HEK293 (cell line): ENCODE data around the gene C13orf42.
A peak's percentile ranks its signal among the peaks of the same experiment; 100 is the strongest.

Experiments used
- CTCF ChIA-PET: fragments of 350-600 bp; formaldehyde crosslinking; extraction: SDS; loops from one replicate; lab custom pipeline; 2021; ENCODE audit warnings: antibody characterized with exemption; lab: Yijun Ruan, JAX
- POLR2A ChIA-PET: fragments of 300-600 bp; formaldehyde crosslinking; extraction: SDS; loops from one replicate; lab custom pipeline; 2020; ENCODE audit warnings: antibody characterized with exemption, inconsistent platforms; lab: Yijun Ruan, JAX
- H3K27ac ChIP-seq: fragments of 200-500 bp; sonication (Bioruptor generic); 2 replicates; pipeline ENCODE4 v1.5.1; 2014; ENCODE audit warnings: low read depth, low read length, control low read depth, inconsistent platforms; ENCODE audit errors: extremely low read depth
- H3K36me3 ChIP-seq, 2 experiments: fragments of 200-500 bp in 1 of 2; sonication (Bioruptor generic) in 1 of 2; 1 replicate in 1 of 2; 2 replicates in 1 of 2; pipeline ENCODE4 v1.5.1; 2014 to 2017; ENCODE audit warnings: inconsistent platforms in 2 of 2, low read length in 2 of 2; ENCODE audit not compliant: control insufficient read depth in 2 of 2, insufficient read depth in 1 of 2
- H3K4me1 ChIP-seq: fragments of 200-500 bp; sonication (Bioruptor generic); 2 replicates; pipeline ENCODE4 v1.5.1; 2014; ENCODE audit warnings: mild to moderate bottlenecking, low read length, inconsistent platforms; ENCODE audit not compliant: control insufficient read depth, insufficient read depth
- H3K4me3 ChIP-seq: 2 replicates; pipeline ENCODE4 v1.5.1; 2011; ENCODE audit warnings: low read depth, mild to moderate bottlenecking, control low read depth, low read length, moderate library complexity
- H3K9me3 ChIP-seq: fragments of 200-500 bp; sonication (Bioruptor generic); 2 replicates; pipeline ENCODE4 v1.5.1; 2014; ENCODE audit warnings: low read depth, low read length, inconsistent platforms; ENCODE audit not compliant: control insufficient read depth, insufficient read depth
- FEZF1 ChIP-seq: fragments of 450-650 bp; formaldehyde crosslinking; IDR thresholded peaks from 2 replicates; pipeline ENCODE4 v1.5.1; 2016; ENCODE audit warnings: missing biosample characterization, missing genetic modification characterization
- MZF1 ChIP-seq: fragments of 450-650 bp; formaldehyde crosslinking; IDR thresholded peaks from 2 replicates; pipeline ENCODE4 v1.5.1; 2017; ENCODE audit warnings: missing biosample characterization, missing genetic modification characterization, borderline replicate concordance
- SETDB1 ChIP-seq: IDR thresholded peaks from one replicate; pipeline ENCODE4 v1.6.1; 2017; ENCODE audit warnings: mild to moderate bottlenecking, low read length, moderate library complexity, mixed read lengths; ENCODE audit not compliant: insufficient read length
- SP3 ChIP-seq: fragments of 450-650 bp; formaldehyde crosslinking; IDR thresholded peaks from 2 replicates; pipeline ENCODE4 v1.5.1; 2016; ENCODE audit warnings: missing biosample characterization, missing genetic modification characterization
- ZBTB8A ChIP-seq: fragments of 450-650 bp; formaldehyde crosslinking; IDR thresholded peaks from 2 replicates; pipeline ENCODE4 v1.5.1; 2016; ENCODE audit warnings: missing biosample characterization, missing genetic modification characterization
- ZNF114 ChIP-seq: fragments of 450-650 bp; formaldehyde crosslinking; IDR thresholded peaks from 2 replicates; pipeline ENCODE4 v1.5.0; 2017; ENCODE audit warnings: missing biosample characterization, missing genetic modification characterization
- ZNF121 ChIP-seq: fragments of 450-650 bp; formaldehyde crosslinking; IDR thresholded peaks from 2 replicates; pipeline ENCODE4 v1.5.1; 2016; ENCODE audit warnings: missing biosample characterization, missing genetic modification characterization
- ZNF132 ChIP-seq: fragments of 450-650 bp; formaldehyde crosslinking; IDR thresholded peaks from 2 replicates; pipeline ENCODE4 v1.5.1; 2017; ENCODE audit warnings: missing biosample characterization, missing genetic modification characterization, borderline replicate concordance
- ZNF169 ChIP-seq: fragments of 450-650 bp; formaldehyde crosslinking; IDR thresholded peaks from 2 replicates; pipeline ENCODE4 v1.5.1; 2016; ENCODE audit warnings: missing biosample characterization, missing genetic modification characterization
- ZNF23 ChIP-seq: fragments of 450-650 bp; formaldehyde crosslinking; IDR thresholded peaks from 2 replicates; pipeline ENCODE4 v1.5.1; 2016; ENCODE audit warnings: missing biosample characterization, missing genetic modification characterization, borderline replicate concordance
- ZNF350 ChIP-seq: fragments of 450-650 bp; formaldehyde crosslinking; IDR thresholded peaks from 2 replicates; pipeline ENCODE4 v1.5.0; 2017; ENCODE audit warnings: missing biosample characterization, mild to moderate bottlenecking, missing genetic modification characterization
- ZNF354C ChIP-seq: fragments of 450-650 bp; formaldehyde crosslinking; IDR thresholded peaks from 2 replicates; pipeline ENCODE4 v1.5.1; 2016; ENCODE audit warnings: missing biosample characterization, missing genetic modification characterization, low read depth, borderline replicate concordance
- ZNF404 ChIP-seq: fragments of 450-650 bp; formaldehyde crosslinking; IDR thresholded peaks from 2 replicates; pipeline ENCODE4 v1.5.1; 2017; ENCODE audit warnings: missing biosample characterization, missing genetic modification characterization
- ZNF549 ChIP-seq: fragments of 450-650 bp; IDR thresholded peaks from 2 replicates; pipeline ENCODE4 v1.5.1; 2018; ENCODE audit warnings: missing biosample characterization, missing genetic modification characterization, mild to moderate bottlenecking, inconsistent platforms, moderate library complexity
- ZNF629 ChIP-seq: fragments of 450-650 bp; formaldehyde crosslinking; IDR thresholded peaks from 2 replicates; pipeline ENCODE4 v1.5.1; 2017; ENCODE audit warnings: missing biosample characterization, missing genetic modification characterization
- ZNF677 ChIP-seq: fragments of 450-650 bp; IDR thresholded peaks from 2 replicates; pipeline ENCODE4 v1.5.0; 2018; ENCODE audit warnings: missing biosample characterization, mild to moderate bottlenecking, missing genetic modification characterization, moderate library complexity
- ZNF791 ChIP-seq: fragments of 450-650 bp; formaldehyde crosslinking; IDR thresholded peaks from 2 replicates; pipeline ENCODE4 v1.5.1; 2016; ENCODE audit warnings: missing biosample characterization, missing genetic modification characterization
- TF ChIP-seq, protein P1 (sequence below): fragments of 450-650 bp; formaldehyde crosslinking; conservative IDR thresholded peaks from 2 replicates; pipeline ENCODE4 v1.5.1; 2016; ENCODE audit warnings: low read depth, missing biosample characterization, missing genetic modification characterization
- TF ChIP-seq, protein P2 (sequence below): fragments of 450-650 bp; formaldehyde crosslinking; IDR thresholded peaks from 2 replicates; pipeline ENCODE4 v1.5.1; 2016; ENCODE audit warnings: missing biosample characterization, missing genetic modification characterization, borderline replicate concordance

Gene C13orf42

DNA sequence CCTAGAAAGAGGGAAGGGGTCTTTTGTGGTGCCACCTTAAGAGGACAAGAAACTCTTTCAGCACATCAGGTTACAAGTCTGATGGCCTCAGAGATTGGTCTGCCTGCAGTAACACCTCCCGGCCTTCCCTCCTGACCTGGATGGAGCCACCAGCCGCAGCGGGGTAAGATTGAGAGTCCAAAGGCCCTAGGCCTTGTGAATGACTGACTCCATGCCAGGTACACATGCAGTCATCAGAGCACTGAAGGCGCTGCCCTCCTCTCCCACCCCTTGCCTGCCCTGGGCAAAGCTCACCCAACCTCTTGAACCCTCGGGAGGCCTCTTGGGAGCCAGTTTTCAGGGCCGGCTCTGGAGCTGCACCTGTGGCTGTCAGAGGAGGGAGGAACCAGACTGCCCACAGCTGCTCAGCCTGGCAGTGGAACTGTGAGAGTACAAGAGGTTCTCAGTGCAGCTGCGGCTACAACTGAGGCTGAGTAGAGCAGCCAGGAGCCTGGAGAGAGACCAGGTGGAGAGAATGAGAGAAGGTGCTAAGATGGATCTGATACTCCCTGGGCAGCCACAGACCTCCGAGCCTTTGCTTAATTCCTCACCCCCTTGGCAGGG is 23.8 kb upstream of the C13orf42 start:
- TF ChIP-seq SP3 (tag by site-specific recombination) (no peak), FEZF1 (no peak), ZNF629 (tag by site-specific recombination) (no peak), ZNF23 (tag by site-specific recombination) (no peak), ZNF549 (tag by site-specific recombination) (no peak), ZNF121 (tag by site-specific recombination) (no peak), ZBTB8A (tag by site-specific recombination) (no peak), ZNF677 (no peak)
- ChIA-PET POLR2A (no interaction called here), CTCF (no interaction called here)
- no peaks in the 10 kb centered on the region for H3K36me3 ChIP-seq
- H3K27ac ChIP-seq = no peak overlapping the region
- no peaks in the 10 kb centered on the region for H3K4me1 ChIP-seq
- H3K9me3 ChIP-seq = no peaks in the 10 kb centered on the region
- no peak overlapping the region for H3K4me3 ChIP-seq

DNA sequence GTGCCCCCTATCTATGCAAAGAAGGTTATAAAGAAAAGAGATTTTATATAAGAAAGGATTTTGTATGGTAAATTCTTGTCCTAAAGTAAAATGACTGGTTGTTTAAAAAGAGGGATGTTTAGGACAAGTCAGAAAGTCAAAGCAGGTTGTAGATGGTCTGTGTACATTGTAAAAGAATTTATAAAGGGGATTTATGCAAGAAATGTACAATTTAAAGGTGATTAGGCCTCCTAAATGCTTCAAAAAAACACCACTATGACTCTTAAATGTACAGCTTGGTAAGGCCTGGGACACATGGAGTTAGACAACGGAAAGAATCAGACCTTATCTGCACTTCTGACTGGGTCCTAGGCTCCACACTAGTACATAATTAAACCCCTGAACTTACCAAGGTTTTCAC is 19.3 kb upstream of the C13orf42 start:
- TF ChIP-seq, protein P1, sequence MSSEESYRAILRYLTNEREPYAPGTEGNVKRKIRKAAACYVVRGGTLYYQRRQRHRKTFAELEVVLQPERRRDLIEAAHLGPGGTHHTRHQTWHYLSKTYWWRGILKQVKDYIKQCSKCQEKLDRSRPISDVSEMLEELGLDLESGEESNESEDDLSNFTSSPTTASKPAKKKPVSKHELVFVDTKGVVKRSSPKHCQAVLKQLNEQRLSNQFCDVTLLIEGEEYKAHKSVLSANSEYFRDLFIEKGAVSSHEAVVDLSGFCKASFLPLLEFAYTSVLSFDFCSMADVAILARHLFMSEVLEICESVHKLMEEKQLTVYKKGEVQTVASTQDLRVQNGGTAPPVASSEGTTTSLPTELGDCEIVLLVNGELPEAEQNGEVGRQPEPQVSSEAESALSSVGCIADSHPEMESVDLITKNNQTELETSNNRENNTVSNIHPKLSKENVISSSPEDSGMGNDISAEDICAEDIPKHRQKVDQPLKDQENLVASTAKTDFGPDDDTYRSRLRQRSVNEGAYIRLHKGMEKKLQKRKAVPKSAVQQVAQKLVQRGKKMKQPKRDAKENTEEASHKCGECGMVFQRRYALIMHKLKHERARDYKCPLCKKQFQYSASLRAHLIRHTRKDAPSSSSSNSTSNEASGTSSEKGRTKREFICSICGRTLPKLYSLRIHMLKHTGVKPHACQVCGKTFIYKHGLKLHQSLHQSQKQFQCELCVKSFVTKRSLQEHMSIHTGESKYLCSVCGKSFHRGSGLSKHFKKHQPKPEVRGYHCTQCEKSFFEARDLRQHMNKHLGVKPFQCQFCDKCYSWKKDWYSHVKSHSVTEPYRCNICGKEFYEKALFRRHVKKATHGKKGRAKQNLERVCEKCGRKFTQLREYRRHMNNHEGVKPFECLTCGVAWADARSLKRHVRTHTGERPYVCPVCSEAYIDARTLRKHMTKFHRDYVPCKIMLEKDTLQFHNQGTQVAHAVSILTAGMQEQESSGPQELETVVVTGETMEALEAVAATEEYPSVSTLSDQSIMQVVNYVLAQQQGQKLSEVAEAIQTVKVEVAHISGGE (tag by site-specific recombination) = no peak
- TF ChIP-seq ZNF169 = no peak
- TF ChIP-seq, protein P2, sequence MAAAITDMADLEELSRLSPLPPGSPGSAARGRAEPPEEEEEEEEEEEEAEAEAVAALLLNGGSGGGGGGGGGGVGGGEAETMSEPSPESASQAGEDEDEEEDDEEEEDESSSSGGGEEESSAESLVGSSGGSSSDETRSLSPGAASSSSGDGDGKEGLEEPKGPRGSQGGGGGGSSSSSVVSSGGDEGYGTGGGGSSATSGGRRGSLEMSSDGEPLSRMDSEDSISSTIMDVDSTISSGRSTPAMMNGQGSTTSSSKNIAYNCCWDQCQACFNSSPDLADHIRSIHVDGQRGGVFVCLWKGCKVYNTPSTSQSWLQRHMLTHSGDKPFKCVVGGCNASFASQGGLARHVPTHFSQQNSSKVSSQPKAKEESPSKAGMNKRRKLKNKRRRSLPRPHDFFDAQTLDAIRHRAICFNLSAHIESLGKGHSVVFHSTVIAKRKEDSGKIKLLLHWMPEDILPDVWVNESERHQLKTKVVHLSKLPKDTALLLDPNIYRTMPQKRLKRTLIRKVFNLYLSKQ (tag by site-specific recombination) = no peak
- TF ChIP-seq ZNF791 = no peak
- peak; percentile 89; the same call in 1 of the 2 replicates for TF ChIP-seq MZF1 (tag by site-specific recombination)
- no peak for TF ChIP-seq ZNF350 (tag by site-specific recombination)
- TF ChIP-seq ZNF404 (tag by site-specific recombination) = no peak
- TF ChIP-seq ZNF354C (tag by site-specific recombination) = no peak
- no peak for TF ChIP-seq ZNF114 (tag by site-specific recombination)
- TF ChIP-seq ZNF132 (tag by site-specific recombination) = no peak
- TF ChIP-seq SETDB1 = peak; percentile 69
- Histone ChIP-seq H3K27ac (no peak overlapping the region), H3K36me3 (no peaks in the 10 kb centered on the region), H3K4me1 (no peaks in the 10 kb centered on the region), H3K9me3 (no peaks in the 10 kb centered on the region), H3K4me3 (no peak overlapping the region)
- ChIA-PET CTCF (interaction anchor here (0.6 to 0.9 kb wide), 2 partner anchors 46 to 506 kb away, joined by 3 to 4 read pairs; no protein-coding TSS in a partner anchor), POLR2A (no interaction called here)
